Thyroid gland (tissue), 4 donors: ENCODE measurements around the gene MOV10. TPM values are rescaled to one million over a fixed set of nuclear protein-coding genes. Genes with fewer than 3 reads are reported as not detected.

ENCODE experiments used
- DNase-seq, 2 donors: peaks; one replicate each; pipeline ENCODE4 v3.0.0-alpha.2; 2019
- H3K27ac ChIP-seq, 3 donors: fragments of 200-600 bp; sonication (generic); 1 replicate in 2 of 3; 2 replicates in 1 of 3; pipeline ENCODE4 v1.5.1; 2016 to 2019; ENCODE audit warnings: mild to moderate bottlenecking in 1 of 3, moderate library complexity in 1 of 3
- H3K27me3 ChIP-seq: fragments of 200-600 bp; sonication (generic); one replicate; pipeline ENCODE4 v1.5.1; 2019
- H3K36me3 ChIP-seq, 2 donors: fragments of 200-600 bp; sonication (generic); one replicate each; pipeline ENCODE4 v1.5.1; 2016 to 2019
- H3K4me1 ChIP-seq, 2 donors: fragments of 200-600 bp; sonication (generic); one replicate each; pipeline ENCODE4 v1.5.1; 2017 to 2019
- H3K4me3 ChIP-seq, 3 donors: fragments of 200-600 bp; sonication (generic); replicated peaks in 1 of 3; 1 replicate in 2 of 3; 2 replicates in 1 of 3; pipeline ENCODE4 v1.5.1; 2016; ENCODE audit warnings: mild to moderate bottlenecking in 1 of 3
- H3K9me3 ChIP-seq: fragments of 200-600 bp; sonication (generic); one replicate; pipeline ENCODE4 v1.5.1; 2017
- CTCF ChIP-seq, 6 experiments: fragments of 200-600 bp in 3 of 6; fragments of 450-650 bp in 3 of 6; sonication (generic) in 3 of 6; IDR thresholded peaks; one replicate each; pipeline ENCODE4 v1.5.1; 2016 to 2019; ENCODE audit warnings: antibody characterized with exemption in 6 of 6, mild to moderate bottlenecking in 2 of 6, inconsistent platforms in 1 of 6, moderate library complexity in 1 of 6
- POLR2A ChIP-seq, 2 donors: fragments of 450-650 bp; IDR thresholded peaks; one replicate each; pipeline ENCODE4 v1.6.1; 2017; ENCODE audit warnings: antibody characterized with exemption in 2 of 2, mild to moderate bottlenecking in 2 of 2, moderate library complexity in 1 of 2
- WGBS, 2 donors: methylation state at CpG; one replicate each; pipeline ENCODE4 v1.1.5; 2017; 5-methylcytosine and 5-hydroxymethylcytosine counted together
- intact Hi-C: fragments of 100-400 bp; cut with DNase I; formaldehyde crosslinking; loops from one replicate; pipeline ENCODE4 v1.15.1; 2023
- total RNA-seq, 4 donors: library from RNA; depleted of rRNA; stranded (reverse); fragments of >200 nt; gene quantifications; one replicate each; pipeline ENCODE4 v1.2.3, GENCODE V29; 2016

Gene MOV10
- total RNA-seq, 4 donors from 2014 or later = 20.2 to 27.7 (median 27.5) TPM

DNA sequence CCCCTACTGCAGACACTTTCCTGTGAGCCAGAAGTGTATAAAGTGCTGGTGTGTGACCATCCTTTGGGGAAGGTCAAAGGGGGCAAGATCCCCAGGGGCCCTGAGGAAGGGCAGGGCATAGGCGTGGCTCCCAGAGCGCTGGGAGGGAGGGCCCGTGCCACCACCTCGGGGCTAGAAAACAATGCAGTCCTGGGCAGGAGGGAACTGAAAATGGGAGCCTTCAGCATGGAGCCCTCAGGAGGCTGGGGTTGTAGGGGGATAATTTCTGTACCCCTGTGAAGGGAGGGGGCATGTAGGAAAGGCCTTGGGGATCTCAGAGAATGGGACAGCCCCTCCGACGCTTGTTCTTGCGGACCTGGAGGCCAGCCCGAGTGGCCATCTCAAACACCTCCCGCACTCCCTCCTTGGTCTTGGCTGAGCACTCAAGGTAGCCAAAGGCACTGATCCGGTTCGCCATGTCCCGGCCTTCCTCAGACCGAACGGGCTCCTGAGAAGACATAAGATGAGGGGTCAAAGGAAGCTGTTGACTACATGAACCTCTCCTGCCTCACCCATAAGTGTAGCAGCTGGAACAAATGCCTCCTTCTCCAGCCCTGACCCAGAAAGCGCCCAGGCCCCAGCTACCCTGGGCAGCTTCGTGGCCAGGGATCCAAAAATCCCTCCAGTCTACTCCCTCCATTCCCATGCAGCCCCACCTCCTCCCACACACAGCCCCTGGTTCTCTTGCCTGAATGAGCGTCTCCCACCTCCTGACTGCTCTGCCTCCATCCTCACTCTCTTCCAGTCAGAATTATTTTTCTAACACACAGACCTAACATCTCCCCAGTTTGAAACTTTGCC lies 27.0 kb downstream of the MOV10 start:
- peaks cover 31 to 65% of the 10 kb centered on the region in 2 donors for H3K4me1 ChIP-seq
- intact Hi-C loops = loop anchor here (10.0 kb wide), 2 partner anchors 197 to 237 kb away; partner anchors contain the start of gene WNT2B
- no peak overlapping the region for H3K4me3 ChIP-seq
- H3K27me3 ChIP-seq = no peaks in the 10 kb centered on the region
- peaks cover 4 to 9% of the 10 kb centered on the region in 2 donors for H3K36me3 ChIP-seq
- WGBS, 2 donors = 74 to 84% methylated on average over 17 of the region's 17 CpGs
- H3K9me3 ChIP-seq = no peaks in the 10 kb centered on the region
- H3K27ac ChIP-seq = peak overlapping the region; percentile 65 to 83 (median 79)
- TF ChIP-seq CTCF (IDR thresholded peaks at IDR 0.05) (no peak), POLR2A (IDR thresholded peaks at IDR 0.05) (no peak)
- DNase-seq = no peak

- Histone ChIP-seq H3K27ac (peak overlapping the region in 2 of 3 donors; percentile 79 to 83), H3K36me3 (peaks cover 3 to 4% of the 10 kb centered on the region in 2 donors), H3K27me3 (no peaks in the 10 kb centered on the region), H3K4me3 (no peak overlapping the region), H3K9me3 (no peaks in the 10 kb centered on the region), H3K4me1 (peaks cover 31 to 65% of the 10 kb centered on the region in 2 donors)
- no peak for DNase-seq
- intact Hi-C loops = loop anchor here (10.0 kb wide), 2 partner anchors 197 to 237 kb away; partner anchors contain the start of gene WNT2B
- TF ChIP-seq CTCF (IDR thresholded peaks at IDR 0.05) (no peak), POLR2A (IDR thresholded peaks at IDR 0.05) (no peak)
- WGBS, 2 donors = 79 to 80% methylated on average over 3 of the region's 3 CpGs
Measured at GRCh38 chr1:112702067-112702395, 27.6 kb downstream of the MOV10 start.

GRCh38 chr1:112702420-112703261 lies 28.2 kb downstream of the MOV10 start:
- DNase-seq = no peak
- Histone ChIP-seq H3K9me3 (no peaks in the 10 kb centered on the region), H3K36me3 (peaks cover 3 to 4% of the 10 kb centered on the region in 2 donors), H3K4me3 (no peak overlapping the region), H3K27ac (peak overlapping the region in 2 of 3 donors; percentile 3 to 79), H3K4me1 (peaks cover 31 to 68% of the 10 kb centered on the region in 2 donors), H3K27me3 (no peaks in the 10 kb centered on the region)
- no peak for TF ChIP-seq CTCF (IDR thresholded peaks at IDR 0.05)
- no peak for TF ChIP-seq POLR2A (IDR thresholded peaks at IDR 0.05)
- intact Hi-C loops = loop anchor here (10.0 kb wide), 2 partner anchors 198 to 238 kb away; partner anchors contain the start of gene WNT2B
- WGBS, 2 donors = 85% methylated on average over 10 to 11 of the region's 12 CpGs

DNA sequence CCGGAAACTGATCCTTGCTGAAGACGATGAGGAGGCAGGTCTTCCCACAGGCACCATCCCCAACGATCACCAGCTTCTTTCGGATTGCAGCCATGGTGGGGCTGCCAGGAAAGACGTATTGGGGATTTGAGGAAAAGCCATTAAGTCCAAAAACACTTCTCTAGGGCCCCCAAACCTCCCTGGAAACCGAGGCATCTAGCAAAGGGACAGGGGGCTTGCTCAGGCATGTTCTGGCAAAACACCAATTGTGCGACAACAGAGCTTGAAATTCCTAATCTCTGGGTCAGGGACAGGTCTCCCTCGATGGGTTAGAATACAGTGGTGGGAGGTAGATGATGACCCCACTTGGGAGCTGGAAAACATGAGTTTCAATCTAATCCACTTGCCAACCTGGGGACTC lies 29.2 kb downstream of the MOV10 start:
- WGBS, 2 donors = 79 to 82% methylated on average over 8 of the region's 8 CpGs
- no peak for DNase-seq
- Histone ChIP-seq H3K36me3 (peaks cover 3 to 4% of the 10 kb centered on the region in 2 donors), H3K9me3 (no peaks in the 10 kb centered on the region), H3K4me3 (no peak overlapping the region), H3K27me3 (no peaks in the 10 kb centered on the region), H3K4me1 (peaks cover 31 to 63% of the 10 kb centered on the region in 2 donors), H3K27ac (peak overlapping the region in 2 of 3 donors; percentile 95 to 97)
- TF ChIP-seq POLR2A (IDR thresholded peaks at IDR 0.05) (no peak), CTCF (IDR thresholded peaks at IDR 0.05) (no peak)
- intact Hi-C loops = loop anchor here (10.0 kb wide), 2 partner anchors 199 to 239 kb away; partner anchors contain the start of gene WNT2B
